ENCODE results near the gene OAS2.

OAS2 gene

DNA sequence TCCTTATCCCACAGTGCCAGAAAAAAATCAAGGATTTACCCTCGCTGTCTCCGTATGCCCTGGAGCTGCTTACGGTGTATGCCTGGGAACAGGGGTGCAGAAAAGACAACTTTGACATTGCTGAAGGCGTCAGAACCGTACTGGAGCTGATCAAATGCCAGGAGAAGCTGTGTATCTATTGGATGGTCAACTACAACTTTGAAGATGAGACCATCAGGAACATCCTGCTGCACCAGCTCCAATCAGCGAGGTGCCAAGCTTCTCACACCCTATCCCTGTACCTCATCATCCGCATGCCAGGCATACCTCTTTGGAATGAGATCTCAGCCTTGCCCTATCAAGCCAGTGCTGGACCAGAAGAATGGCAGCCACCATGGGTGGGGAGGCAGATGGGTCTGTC lies 19.2 kb downstream of the OAS2 start:
- H3K9ac ChIP-seq (ENCODE audit: low read depth, low read length, poor library complexity, severe bottlenecking) = no peak overlapping the region
- H2AFZ ChIP-seq (ENCODE audit: low read length) = no peak overlapping the region
- H3K4me1 ChIP-seq (ENCODE audit: insufficient read depth, low read length, poor library complexity, severe bottlenecking) = no peaks in the 10 kb centered on the region
- no peaks in the 10 kb centered on the region for H3F3A ChIP-seq (ENCODE audit: low read depth)
- no peaks in the 10 kb centered on the region for H3K36me3 ChIP-seq (ENCODE audit: insufficient read depth, low read length)
- H3K9me3 ChIP-seq (ENCODE audit: insufficient read depth, low read depth, low read length) = no peaks in the 10 kb centered on the region
- H3K27me3 ChIP-seq (ENCODE audit: insufficient read depth, low read length, poor library complexity, severe bottlenecking) = no peaks in the 10 kb centered on the region
- no peaks in the 10 kb centered on the region for H4K20me1 ChIP-seq (ENCODE audit: insufficient read depth, low read length, poor library complexity, severe bottlenecking)
- no peak overlapping the region for H3K4me2 ChIP-seq (ENCODE audit: low read depth, low read length, poor library complexity, severe bottlenecking)
- no peaks in the 10 kb centered on the region for H3K9me2 ChIP-seq (replicated peaks; ENCODE audit: low read depth, low read length)
- H3K79me2 ChIP-seq (ENCODE audit: insufficient read depth, low read length) = no peaks in the 10 kb centered on the region
- no peak overlapping the region for H3K4me3 ChIP-seq (ENCODE audit: low read length, poor library complexity, severe bottlenecking)
- TF ChIP-seq, protein P1, sequence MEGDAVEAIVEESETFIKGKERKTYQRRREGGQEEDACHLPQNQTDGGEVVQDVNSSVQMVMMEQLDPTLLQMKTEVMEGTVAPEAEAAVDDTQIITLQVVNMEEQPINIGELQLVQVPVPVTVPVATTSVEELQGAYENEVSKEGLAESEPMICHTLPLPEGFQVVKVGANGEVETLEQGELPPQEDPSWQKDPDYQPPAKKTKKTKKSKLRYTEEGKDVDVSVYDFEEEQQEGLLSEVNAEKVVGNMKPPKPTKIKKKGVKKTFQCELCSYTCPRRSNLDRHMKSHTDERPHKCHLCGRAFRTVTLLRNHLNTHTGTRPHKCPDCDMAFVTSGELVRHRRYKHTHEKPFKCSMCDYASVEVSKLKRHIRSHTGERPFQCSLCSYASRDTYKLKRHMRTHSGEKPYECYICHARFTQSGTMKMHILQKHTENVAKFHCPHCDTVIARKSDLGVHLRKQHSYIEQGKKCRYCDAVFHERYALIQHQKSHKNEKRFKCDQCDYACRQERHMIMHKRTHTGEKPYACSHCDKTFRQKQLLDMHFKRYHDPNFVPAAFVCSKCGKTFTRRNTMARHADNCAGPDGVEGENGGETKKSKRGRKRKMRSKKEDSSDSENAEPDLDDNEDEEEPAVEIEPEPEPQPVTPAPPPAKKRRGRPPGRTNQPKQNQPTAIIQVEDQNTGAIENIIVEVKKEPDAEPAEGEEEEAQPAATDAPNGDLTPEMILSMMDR (conservative IDR thresholded peaks at IDR 0.05; ENCODE audit: low read length) = no peak
- TF ChIP-seq EZH2phosphoT487 (IDR thresholded peaks at IDR 0.05; ENCODE audit: borderline replicate concordance) = no peak

DNA sequence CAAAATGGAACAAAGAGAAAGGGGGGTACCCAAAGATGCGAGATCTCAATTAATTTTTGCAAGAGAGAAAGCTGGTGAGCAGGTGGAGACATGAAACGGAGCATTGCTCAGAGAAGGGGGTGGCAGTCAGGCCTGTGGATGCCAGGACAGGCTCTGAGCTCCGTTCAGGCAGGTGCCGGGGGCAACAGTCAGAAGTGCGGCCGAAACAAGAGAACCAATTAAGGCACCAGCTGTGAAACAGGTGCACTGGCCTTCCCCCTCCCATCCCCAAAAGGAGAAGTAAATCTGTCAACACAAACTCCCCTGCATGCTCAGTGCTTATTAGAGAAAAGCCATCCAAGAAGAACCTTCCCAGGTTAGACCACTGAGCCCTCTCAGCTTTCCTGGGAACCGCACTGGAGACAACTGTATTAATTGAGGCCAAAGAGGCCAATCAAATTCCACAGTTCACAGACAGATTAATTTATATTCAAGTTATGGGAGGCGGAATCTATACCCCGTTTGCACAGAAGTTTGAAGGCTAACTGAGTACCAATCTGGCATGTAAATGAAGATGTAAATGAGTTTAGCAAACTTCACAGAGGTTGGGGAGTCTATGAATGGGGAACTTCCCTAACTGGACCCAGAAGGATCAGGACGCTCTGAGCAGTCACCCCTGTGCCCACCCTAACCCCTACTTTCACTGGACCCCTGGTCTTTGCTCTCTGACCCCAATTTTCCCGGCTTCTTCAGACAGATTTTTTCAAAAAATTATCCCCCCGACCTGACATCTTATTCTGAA lies 20.9 kb downstream of the OAS2 start:
- H3K4me3 ChIP-seq (ENCODE audit: low read length, poor library complexity, severe bottlenecking) = no peak overlapping the region

DNA sequence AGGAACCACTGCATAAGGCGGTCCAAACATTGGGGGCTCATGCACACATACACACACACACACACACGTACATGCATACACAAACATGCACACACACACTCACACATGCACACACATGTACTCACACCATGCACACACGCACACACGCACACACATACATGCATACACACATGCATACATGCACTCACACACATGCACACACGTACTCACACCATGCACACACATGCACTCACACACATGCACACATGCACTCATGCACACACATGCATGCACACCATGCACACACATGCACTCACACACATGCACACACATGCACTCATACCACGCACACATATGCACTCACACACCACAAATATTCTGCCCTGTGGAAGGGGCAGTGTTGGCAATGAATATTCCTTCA lies 22.1 kb downstream of the OAS2 start:
- H3K4me1 ChIP-seq (ENCODE audit: insufficient read depth, low read length, poor library complexity, severe bottlenecking) = no peaks in the 10 kb centered on the region
- no peaks in the 10 kb centered on the region for H4K20me1 ChIP-seq (ENCODE audit: insufficient read depth, low read length, poor library complexity, severe bottlenecking)
- no peak overlapping the region for H2AFZ ChIP-seq (ENCODE audit: low read length)
- H3K27me3 ChIP-seq (ENCODE audit: insufficient read depth, low read length, poor library complexity, severe bottlenecking) = no peaks in the 10 kb centered on the region
- no peaks in the 10 kb centered on the region for H3K79me2 ChIP-seq (ENCODE audit: insufficient read depth, low read length)
- H3K36me3 ChIP-seq (ENCODE audit: insufficient read depth, low read length) = no peaks in the 10 kb centered on the region
- TF ChIP-seq EZH2phosphoT487 (IDR thresholded peaks at IDR 0.05; ENCODE audit: borderline replicate concordance) = no peak
- TF ChIP-seq, protein P1 (conservative IDR thresholded peaks at IDR 0.05; ENCODE audit: low read length) = no peak
- no peak overlapping the region for H3K9ac ChIP-seq (ENCODE audit: low read depth, low read length, poor library complexity, severe bottlenecking)
- no peak overlapping the region for H3K4me3 ChIP-seq (ENCODE audit: low read length, poor library complexity, severe bottlenecking)
- H3K4me2 ChIP-seq (ENCODE audit: low read depth, low read length, poor library complexity, severe bottlenecking) = no peak overlapping the region
- no peaks in the 10 kb centered on the region for H3K9me3 ChIP-seq (ENCODE audit: insufficient read depth, low read depth, low read length)
- H3F3A ChIP-seq (ENCODE audit: low read depth) = no peaks in the 10 kb centered on the region
- H3K9me2 ChIP-seq (replicated peaks; ENCODE audit: low read depth, low read length) = no peaks in the 10 kb centered on the region

More for the DNA sequence above, 20.9 kb downstream of the OAS2 start:
- no peak overlapping the region for H3K9ac ChIP-seq (ENCODE audit: low read depth, low read length, poor library complexity, severe bottlenecking)
- no peaks in the 10 kb centered on the region for H3K79me2 ChIP-seq (ENCODE audit: insufficient read depth, low read length)
- no peaks in the 10 kb centered on the region for H3K9me2 ChIP-seq (replicated peaks; ENCODE audit: low read depth, low read length)
- no peaks in the 10 kb centered on the region for H3F3A ChIP-seq (ENCODE audit: low read depth)
- no peaks in the 10 kb centered on the region for H4K20me1 ChIP-seq (ENCODE audit: insufficient read depth, low read length, poor library complexity, severe bottlenecking)
- no peaks in the 10 kb centered on the region for H3K36me3 ChIP-seq (ENCODE audit: insufficient read depth, low read length)
- no peak overlapping the region for H3K4me2 ChIP-seq (ENCODE audit: low read depth, low read length, poor library complexity, severe bottlenecking)
- no peaks in the 10 kb centered on the region for H3K4me1 ChIP-seq (ENCODE audit: insufficient read depth, low read length, poor library complexity, severe bottlenecking)
- TF ChIP-seq, protein P1 (conservative IDR thresholded peaks at IDR 0.05; ENCODE audit: low read length) = no peak
- TF ChIP-seq EZH2phosphoT487 (IDR thresholded peaks at IDR 0.05; ENCODE audit: borderline replicate concordance) = no peak
- no peaks in the 10 kb centered on the region for H3K9me3 ChIP-seq (ENCODE audit: insufficient read depth, low read depth, low read length)
- H2AFZ ChIP-seq (ENCODE audit: low read length) = no peak overlapping the region
- H3K27me3 ChIP-seq (ENCODE audit: insufficient read depth, low read length, poor library complexity, severe bottlenecking) = no peaks in the 10 kb centered on the region
